ENCODE data around the gene TMPRSS11D. TPM values are rescaled to one million over a fixed set of nuclear protein-coding genes. Genes with fewer than 3 reads are reported as not detected.

Gene TMPRSS11D
- total RNA-seq, 1 experiment from 2014 or later, result not detected

- ChIA-PET RAD21 (ENCODE audit: low non-redundant PET in 1 of 2, low total read pairs in 2 of 2, uncharacterized antibody in 2 of 2, unreplicated experiment in 2 of 2) (no interaction called here), CTCF (no interaction called here)
- intact Hi-C loops (cut with micrococcal nuclease), result no loop called here
These were observed 62.9 kb downstream of the TMPRSS11D start for GRCh38 chr4:67820903-67821302.

DNA sequence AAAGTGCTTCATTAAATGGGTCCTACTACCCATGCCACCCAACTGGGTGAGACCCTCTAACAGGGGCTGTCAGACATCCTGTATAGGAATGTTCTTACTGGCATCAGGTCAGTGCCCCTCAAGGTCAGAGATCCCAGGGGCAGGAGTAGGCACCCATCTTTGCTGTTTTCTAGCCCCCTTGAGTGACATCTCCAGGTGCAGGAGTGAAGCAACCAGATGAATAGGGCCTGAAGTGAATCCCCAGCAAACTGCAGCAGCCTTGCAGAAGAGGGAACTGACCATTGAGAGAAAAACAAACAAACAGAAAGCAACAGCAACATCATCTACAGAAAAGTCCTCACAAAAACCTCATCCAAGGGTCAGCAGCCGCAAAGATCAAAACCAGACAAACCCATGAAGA lies 73.8 kb downstream of the TMPRSS11D start:
- Histone ChIP-seq H3K9ac (ENCODE audit: low read length) (no peak overlapping the region), H3K79me2 (ENCODE audit: insufficient read depth, low read length) (no peaks in the 10 kb centered on the region), H3K27ac (ENCODE audit: low read depth, low read length) (no peak overlapping the region), H3K4me3 (replicated peaks in 1 of 2; ENCODE audit: low read depth in 1 of 2, low read length in 2 of 2) (no peak overlapping the region), H3K4me1 (ENCODE audit: control insufficient read depth in 1 of 2, insufficient read depth in 2 of 2, low read length in 2 of 2) (no peaks in the 10 kb centered on the region), H3K9me3 (ENCODE audit: control insufficient read depth in 1 of 2, insufficient read depth in 1 of 2, low read depth in 1 of 2, low read length in 2 of 2) (no peaks in the 10 kb centered on the region), H3K36me3 (ENCODE audit: control insufficient read depth in 1 of 2, insufficient read depth in 2 of 2, low read length in 2 of 2) (no peaks in the 10 kb centered on the region), H2AFZ (ENCODE audit: low read depth, low read length, poor library complexity, severe bottlenecking) (no peak overlapping the region), H3K9me2 (ENCODE audit: insufficient read depth) (no peaks in the 10 kb centered on the region), H4K20me1 (ENCODE audit: insufficient read depth) (no peaks in the 10 kb centered on the region), H3K4me2 (ENCODE audit: low read length) (no peak overlapping the region), H3K27me3 (ENCODE audit: insufficient read depth, low read length) (no peaks in the 10 kb centered on the region)
- TF ChIP-seq EGR1 (IDR thresholded peaks at IDR 0.05; ENCODE audit: low read depth) (no peak), ATF3 (IDR thresholded peaks at IDR 0.05) (no peak), SP1 (IDR thresholded peaks at IDR 0.05; ENCODE audit: low read depth) (no peak), RAD21 (IDR thresholded peaks at IDR 0.05; ENCODE audit: low read depth) (no peak), ELF1 (IDR thresholded peaks at IDR 0.05; ENCODE audit: borderline replicate concordance, low read depth) (no peak), EZH2 (IDR thresholded peaks at IDR 0.05) (no peak), CEBPB (IDR thresholded peaks at IDR 0.05; ENCODE audit: low read depth) (no peak), JUND (IDR thresholded peaks at IDR 0.05) (no peak), POLR2A (IDR thresholded peaks at IDR 0.05; ENCODE audit: borderline replicate concordance, extremely low read depth, insufficient read depth, insufficient read length) (no peak), FOSL1 (IDR thresholded peaks at IDR 0.05; ENCODE audit: low read depth) (no peak), ZFX (IDR thresholded peaks at IDR 0.05) (no peak), SRF (IDR thresholded peaks at IDR 0.05; ENCODE audit: low read depth) (no peak), CBX3 (IDR thresholded peaks at IDR 0.05; ENCODE audit: low read depth) (no peak), ZNF274 (IDR thresholded peaks at IDR 0.05; ENCODE audit: low read depth, low read length) (no peak), YY1 (IDR thresholded peaks at IDR 0.05; ENCODE audit: extremely low read depth, insufficient replicate concordance, low read depth, low read length) (no peak)
- TF ChIP-seq, protein P1, sequence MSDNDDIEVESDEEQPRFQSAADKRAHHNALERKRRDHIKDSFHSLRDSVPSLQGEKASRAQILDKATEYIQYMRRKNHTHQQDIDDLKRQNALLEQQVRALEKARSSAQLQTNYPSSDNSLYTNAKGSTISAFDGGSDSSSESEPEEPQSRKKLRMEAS (IDR thresholded peaks at IDR 0.05), result no peak
- TF ChIP-seq, protein P2, sequence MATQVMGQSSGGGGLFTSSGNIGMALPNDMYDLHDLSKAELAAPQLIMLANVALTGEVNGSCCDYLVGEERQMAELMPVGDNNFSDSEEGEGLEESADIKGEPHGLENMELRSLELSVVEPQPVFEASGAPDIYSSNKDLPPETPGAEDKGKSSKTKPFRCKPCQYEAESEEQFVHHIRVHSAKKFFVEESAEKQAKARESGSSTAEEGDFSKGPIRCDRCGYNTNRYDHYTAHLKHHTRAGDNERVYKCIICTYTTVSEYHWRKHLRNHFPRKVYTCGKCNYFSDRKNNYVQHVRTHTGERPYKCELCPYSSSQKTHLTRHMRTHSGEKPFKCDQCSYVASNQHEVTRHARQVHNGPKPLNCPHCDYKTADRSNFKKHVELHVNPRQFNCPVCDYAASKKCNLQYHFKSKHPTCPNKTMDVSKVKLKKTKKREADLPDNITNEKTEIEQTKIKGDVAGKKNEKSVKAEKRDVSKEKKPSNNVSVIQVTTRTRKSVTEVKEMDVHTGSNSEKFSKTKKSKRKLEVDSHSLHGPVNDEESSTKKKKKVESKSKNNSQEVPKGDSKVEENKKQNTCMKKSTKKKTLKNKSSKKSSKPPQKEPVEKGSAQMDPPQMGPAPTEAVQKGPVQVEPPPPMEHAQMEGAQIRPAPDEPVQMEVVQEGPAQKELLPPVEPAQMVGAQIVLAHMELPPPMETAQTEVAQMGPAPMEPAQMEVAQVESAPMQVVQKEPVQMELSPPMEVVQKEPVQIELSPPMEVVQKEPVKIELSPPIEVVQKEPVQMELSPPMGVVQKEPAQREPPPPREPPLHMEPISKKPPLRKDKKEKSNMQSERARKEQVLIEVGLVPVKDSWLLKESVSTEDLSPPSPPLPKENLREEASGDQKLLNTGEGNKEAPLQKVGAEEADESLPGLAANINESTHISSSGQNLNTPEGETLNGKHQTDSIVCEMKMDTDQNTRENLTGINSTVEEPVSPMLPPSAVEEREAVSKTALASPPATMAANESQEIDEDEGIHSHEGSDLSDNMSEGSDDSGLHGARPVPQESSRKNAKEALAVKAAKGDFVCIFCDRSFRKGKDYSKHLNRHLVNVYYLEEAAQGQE (IDR thresholded peaks at IDR 0.05; ENCODE audit: low read depth), result no peak
- BruUV-seq (replicated peaks), result no TSS peak
- POLR2A ChIA-PET, result no interaction called here
- DNase-seq (ENCODE audit: low read depth, low spot score) (no peak), ATAC-seq (no peak)
- CTCF ChIA-PET, result no interaction called here
- RAD21 ChIA-PET (ENCODE audit: low non-redundant PET in 1 of 2, low total read pairs in 2 of 2, uncharacterized antibody in 2 of 2, unreplicated experiment in 2 of 2), result no interaction called here
- intact Hi-C loops (cut with micrococcal nuclease), result no loop called here

More at GRCh38 chr4:67820903-67821302, 62.9 kb downstream of the TMPRSS11D start:
- no peak overlapping the region for H3K27ac ChIP-seq (ENCODE audit: low read depth, low read length)
- H3K9ac ChIP-seq (ENCODE audit: low read length), result no peak overlapping the region
- H3K9me2 ChIP-seq (ENCODE audit: insufficient read depth), result no peaks in the 10 kb centered on the region
- H3K4me3 ChIP-seq (replicated peaks in 1 of 2; ENCODE audit: low read depth in 1 of 2, low read length in 2 of 2), result no peak overlapping the region
- DNase-seq (ENCODE audit: low read depth, low spot score), result no peak
- no peaks in the 10 kb centered on the region for H3K79me2 ChIP-seq (ENCODE audit: insufficient read depth, low read length)
- no peaks in the 10 kb centered on the region for H4K20me1 ChIP-seq (ENCODE audit: insufficient read depth)
- no peaks in the 10 kb centered on the region for H3K36me3 ChIP-seq (ENCODE audit: control insufficient read depth in 1 of 2, insufficient read depth in 2 of 2, low read length in 2 of 2)
- no peak overlapping the region for H3K4me2 ChIP-seq (ENCODE audit: low read length)
- H3K4me1 ChIP-seq (ENCODE audit: control insufficient read depth in 1 of 2, insufficient read depth in 2 of 2, low read length in 2 of 2), result no peaks in the 10 kb centered on the region
- no peak for TF ChIP-seq SP1 (IDR thresholded peaks at IDR 0.05; ENCODE audit: low read depth)
- no peak for TF ChIP-seq EZH2phosphoT487 (IDR thresholded peaks at IDR 0.05; ENCODE audit: borderline replicate concordance)
- no peak for TF ChIP-seq SIN3A (IDR thresholded peaks at IDR 0.05; ENCODE audit: low read depth)
- no peak for TF ChIP-seq JUND (IDR thresholded peaks at IDR 0.05)
- TF ChIP-seq TCF7L2 (IDR thresholded peaks at IDR 0.05; ENCODE audit: borderline replicate concordance, extremely low read depth, insufficient read depth, insufficient read length), result no peak
- ATAC-seq, result no peak
- no peaks in the 10 kb centered on the region for H3K27me3 ChIP-seq (ENCODE audit: insufficient read depth, low read length)
- POLR2A ChIA-PET, result no interaction called here
- BruUV-seq (replicated peaks), result no TSS peak
- no peak overlapping the region for H2AFZ ChIP-seq (ENCODE audit: low read depth, low read length, poor library complexity, severe bottlenecking)
- H3K9me3 ChIP-seq (ENCODE audit: control insufficient read depth in 1 of 2, insufficient read depth in 1 of 2, low read depth in 1 of 2, low read length in 2 of 2), result no peaks in the 10 kb centered on the region
